ENCODE results near the gene ZCCHC14.
A peak's percentile ranks its signal among the peaks of the same experiment; 100 is the strongest.
"Not testable (repeated sequence)": the region's sequence is repeated elsewhere in the genome, so short reads cannot be mapped to it uniquely, and the experiment has no call there.

The ZCCHC14 gene

DNA sequence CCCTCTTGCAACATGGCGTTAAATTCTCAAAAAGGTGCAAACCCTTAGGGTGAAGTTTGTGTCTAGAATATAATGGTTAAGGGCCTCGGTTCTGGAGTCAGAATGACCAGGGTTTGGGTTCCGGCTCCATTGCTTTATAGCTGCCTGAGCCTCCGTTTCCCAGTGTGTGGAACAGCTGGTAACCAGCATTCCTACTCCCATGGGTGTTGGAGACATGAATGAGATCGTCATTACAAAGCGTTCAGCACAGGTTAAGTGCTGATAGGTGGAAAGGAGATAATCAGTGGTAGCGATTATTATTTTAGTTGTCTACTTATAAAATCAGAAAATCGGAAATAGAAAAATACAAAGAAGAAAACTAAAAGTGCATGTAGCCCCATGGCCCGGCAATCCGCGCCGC lies 23.5 kb upstream of the ZCCHC14 start:
- Mint-ChIP-seq H3K4me3 (no peak overlapping the region), H3K9me3 (no peaks in the 10 kb centered on the region), H3K36me3 (ENCODE audit: low read depth) (no peaks in the 10 kb centered on the region), H3K27ac (no peak overlapping the region), H3K4me1 (peaks cover 36% of the 10 kb centered on the region), H3K27me3 (ENCODE audit: low read depth, poor library complexity) (peaks cover 12% of the 10 kb centered on the region)
- no peak for DNase-seq
- no peak for TF ChIP-seq CTCF (IDR thresholded peaks at IDR 0.05)

GRCh38 chr16:87515475-87516330 lies 22.9 kb upstream of the ZCCHC14 start:
- TF ChIP-seq CTCF (IDR thresholded peaks at IDR 0.05), result no peak
- Mint-ChIP-seq H3K4me1 (peaks cover 36% of the 10 kb centered on the region), H3K4me3 (no peak overlapping the region)

DNA sequence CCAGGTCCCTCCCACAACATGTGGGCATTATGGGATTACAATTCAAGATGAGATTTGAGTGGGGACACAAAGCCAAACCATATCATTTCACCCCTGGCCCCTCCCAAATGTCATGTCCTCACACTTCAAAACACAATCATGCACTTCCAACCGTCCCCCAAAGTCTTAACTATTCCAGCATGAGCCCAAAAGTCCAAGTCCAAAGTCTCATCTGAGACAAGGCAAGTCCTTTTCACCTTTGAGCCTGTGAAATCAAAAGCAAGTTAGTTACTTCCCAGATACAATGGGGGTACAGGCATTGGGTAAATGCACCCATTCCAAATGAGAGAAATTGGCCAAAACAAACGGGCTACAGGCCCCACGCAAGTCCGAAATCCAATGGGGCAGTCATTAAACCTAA lies 17.0 kb upstream of the ZCCHC14 start:
- H3K9me3 Mint-ChIP-seq; DNase-seq; H3K36me3 Mint-ChIP-seq (ENCODE audit: low read depth); H3K27me3 Mint-ChIP-seq (ENCODE audit: low read depth, poor library complexity); H3K27ac Mint-ChIP-seq; H3K4me1 Mint-ChIP-seq; H3K4me3 Mint-ChIP-seq: not testable (repeated sequence)

More at GRCh38 chr16:87515475-87516330, 22.9 kb upstream of the ZCCHC14 start:
- Mint-ChIP-seq H3K9me3 (no peaks in the 10 kb centered on the region), H3K27ac (no peak overlapping the region), H3K27me3 (ENCODE audit: low read depth, poor library complexity) (peaks cover 12% of the 10 kb centered on the region), H3K36me3 (ENCODE audit: low read depth) (no peaks in the 10 kb centered on the region)
- no peak for DNase-seq

- Mint-ChIP-seq H3K4me3 (no peak overlapping the region), H3K9me3 (no peaks in the 10 kb centered on the region), H3K27ac (peak overlapping the region; percentile 46), H3K4me1 (peaks cover 5% of the 10 kb centered on the region), H3K27me3 (ENCODE audit: low read depth, poor library complexity) (peaks cover 4% of the 10 kb centered on the region), H3K36me3 (ENCODE audit: low read depth) (no peaks in the 10 kb centered on the region)
- DNase-seq, result no peak
- TF ChIP-seq CTCF (IDR thresholded peaks at IDR 0.05), result no peak
Measured at GRCh38 chr16:87507351-87508069, 14.7 kb upstream of the ZCCHC14 start.

GRCh38 chr16:87506423-87507350 lies 13.9 kb upstream of the ZCCHC14 start:
- Mint-ChIP-seq H3K4me1 (peaks cover 5% of the 10 kb centered on the region), H3K4me3 (no peak overlapping the region), H3K9me3 (no peaks in the 10 kb centered on the region), H3K27me3 (ENCODE audit: low read depth, poor library complexity) (peaks cover 2% of the 10 kb centered on the region), H3K36me3 (ENCODE audit: low read depth) (no peaks in the 10 kb centered on the region), H3K27ac (no peak overlapping the region)
- DNase-seq, result no peak
- TF ChIP-seq CTCF (IDR thresholded peaks at IDR 0.05), result no peak

- no peak for TF ChIP-seq CTCF (IDR thresholded peaks at IDR 0.05)
- H3K9me3 Mint-ChIP-seq, result no peaks in the 10 kb centered on the region
- H3K36me3 Mint-ChIP-seq (ENCODE audit: low read depth), result no peaks in the 10 kb centered on the region
- no peak for DNase-seq
- no peak overlapping the region for H3K4me3 Mint-ChIP-seq
- H3K4me1 Mint-ChIP-seq, result peaks cover 5% of the 10 kb centered on the region
- peaks cover 2% of the 10 kb centered on the region for H3K27me3 Mint-ChIP-seq (ENCODE audit: low read depth, poor library complexity)
- no peak overlapping the region for H3K27ac Mint-ChIP-seq
Measured at GRCh38 chr16:87505834-87506233, 13.0 kb upstream of the ZCCHC14 start.

- H3K27ac Mint-ChIP-seq; H3K4me3 Mint-ChIP-seq; H3K27me3 Mint-ChIP-seq (ENCODE audit: low read depth, poor library complexity); H3K36me3 Mint-ChIP-seq (ENCODE audit: low read depth); DNase-seq; H3K9me3 Mint-ChIP-seq: not testable (repeated sequence)
- peaks cover 11% of the 10 kb centered on the region for H3K4me1 Mint-ChIP-seq
Measured at GRCh38 chr16:87503232-87503937, 10.6 kb upstream of the ZCCHC14 start.
